NCI-H1417 treated with DMSO at 0.1 percent for 48 hours (cell line): ENCODE results near the gene SNX6.
"Not testable (repeated sequence)": the region's sequence is repeated elsewhere in the genome, so short reads cannot be mapped to it uniquely, and the experiment has no call there.

Experiments used
- DNase-seq: peaks from one replicate; lab custom pipeline; 2025; lab: John Stamatoyannopoulos, UW

The SNX6 gene

DNA sequence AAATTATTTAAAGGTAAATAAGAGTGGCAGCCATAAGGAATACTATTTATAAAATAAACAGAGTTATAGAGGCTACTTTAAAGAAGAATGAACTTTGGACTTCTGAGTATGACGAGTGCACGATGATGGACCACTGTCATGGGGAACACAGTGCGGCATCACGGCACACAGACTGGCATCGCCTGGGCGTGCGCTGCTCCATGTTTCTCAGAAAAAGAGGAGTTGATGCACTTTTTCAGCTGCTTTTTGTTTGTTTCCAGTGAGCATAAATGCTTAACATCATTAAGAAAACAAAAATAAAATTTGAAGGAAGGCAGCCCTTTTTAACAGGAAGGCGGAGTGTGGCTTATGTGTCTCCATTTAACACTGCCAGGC, 67.2 kb downstream of the SNX6 start:
- no peak for DNase-seq

DNA sequence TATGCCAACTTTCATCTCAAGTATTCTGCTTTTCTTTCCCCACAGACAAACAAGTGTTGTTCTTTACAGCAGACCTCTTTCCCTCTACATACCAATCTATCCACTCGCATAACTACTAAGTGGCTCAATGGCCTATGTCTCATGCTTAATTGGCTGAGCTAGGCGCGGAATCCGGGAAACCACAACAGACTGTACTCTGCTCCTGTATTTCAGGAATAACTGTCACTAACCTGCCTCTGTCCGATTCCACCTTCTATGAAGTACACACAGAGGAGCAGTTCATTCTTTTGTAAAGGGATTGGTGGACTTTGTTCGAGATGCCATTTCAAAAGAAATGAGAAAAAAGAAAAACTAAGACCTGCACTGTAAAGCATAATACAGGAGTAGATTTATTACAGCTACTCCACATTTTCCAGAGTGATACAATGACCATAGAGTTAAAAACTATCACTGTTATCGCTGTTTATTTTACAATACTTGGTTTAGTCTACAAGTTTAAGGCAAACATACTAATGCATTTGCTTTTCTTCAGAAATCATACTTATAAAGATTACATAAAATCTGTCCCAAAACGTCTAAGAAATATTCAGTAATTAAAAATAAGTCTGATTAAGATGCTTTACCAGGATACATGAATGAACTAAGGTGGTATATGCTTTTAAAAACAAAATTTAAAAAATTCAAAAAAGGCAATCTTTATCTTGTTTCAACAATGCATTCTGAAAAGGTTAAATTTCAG, 67.7 kb downstream of the SNX6 start:
- DNase-seq: not testable (repeated sequence)

DNA sequence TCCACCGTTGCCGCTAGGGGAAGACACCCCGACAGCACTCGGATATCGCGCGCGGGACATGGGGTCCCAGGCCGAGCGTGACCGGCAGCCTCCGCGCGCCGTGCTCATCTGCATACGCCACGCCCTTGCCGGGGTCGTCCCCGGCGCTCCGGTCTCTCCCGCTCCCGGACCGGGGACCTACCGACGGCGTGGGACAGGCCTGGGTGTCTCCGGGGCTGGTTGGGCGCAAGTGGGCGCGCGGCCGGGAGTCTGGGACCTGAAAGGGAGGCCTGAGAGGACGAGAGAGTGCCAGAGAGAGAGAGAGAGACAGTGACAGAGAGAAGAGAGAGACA, 73.5 kb downstream of the SNX6 start:
- not testable (repeated sequence) for DNase-seq

DNA sequence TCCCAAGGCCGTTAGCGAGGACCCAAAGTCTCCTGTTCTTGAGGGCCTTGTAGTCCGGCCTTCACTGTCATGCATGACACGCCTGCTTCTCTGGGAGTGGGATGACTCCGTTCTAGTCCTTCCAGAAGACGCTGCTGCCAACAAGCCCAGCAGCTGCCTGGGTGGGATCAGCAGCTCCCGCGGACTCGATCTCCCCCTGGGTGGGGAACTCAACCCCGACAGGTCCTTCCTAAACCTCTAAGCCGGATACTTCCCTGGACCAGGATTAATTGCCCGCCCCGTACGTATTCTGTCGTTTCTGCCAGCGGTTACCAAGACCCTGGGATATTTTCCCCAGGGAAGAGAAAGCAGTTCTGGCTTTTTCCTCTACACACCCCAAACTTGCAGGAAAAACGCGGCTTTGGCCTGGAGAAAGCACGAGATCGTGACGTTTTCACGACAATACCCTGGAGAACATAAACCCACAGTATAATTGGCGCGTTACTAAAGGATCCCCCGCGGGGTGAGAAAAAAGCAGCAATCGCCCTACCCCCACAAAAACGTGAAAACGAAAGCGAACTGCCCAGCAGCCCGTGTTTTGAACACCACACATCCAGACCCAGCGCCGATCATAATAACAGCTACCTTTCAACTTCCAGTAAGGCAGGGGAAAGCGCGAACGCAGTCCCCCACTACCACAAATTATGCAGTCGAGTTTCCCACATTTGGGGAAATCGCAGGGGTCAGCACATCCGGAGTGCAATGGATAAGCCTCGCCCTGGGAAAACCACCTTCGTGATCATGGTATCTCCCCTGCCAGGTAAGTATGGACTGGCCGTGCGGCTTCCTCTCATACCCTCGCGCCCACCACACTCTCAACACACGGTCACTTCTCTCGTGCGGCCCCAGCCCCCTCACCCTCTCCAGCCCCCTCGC, 74.1 kb downstream of the SNX6 start:
- not testable (repeated sequence) for DNase-seq

DNA sequence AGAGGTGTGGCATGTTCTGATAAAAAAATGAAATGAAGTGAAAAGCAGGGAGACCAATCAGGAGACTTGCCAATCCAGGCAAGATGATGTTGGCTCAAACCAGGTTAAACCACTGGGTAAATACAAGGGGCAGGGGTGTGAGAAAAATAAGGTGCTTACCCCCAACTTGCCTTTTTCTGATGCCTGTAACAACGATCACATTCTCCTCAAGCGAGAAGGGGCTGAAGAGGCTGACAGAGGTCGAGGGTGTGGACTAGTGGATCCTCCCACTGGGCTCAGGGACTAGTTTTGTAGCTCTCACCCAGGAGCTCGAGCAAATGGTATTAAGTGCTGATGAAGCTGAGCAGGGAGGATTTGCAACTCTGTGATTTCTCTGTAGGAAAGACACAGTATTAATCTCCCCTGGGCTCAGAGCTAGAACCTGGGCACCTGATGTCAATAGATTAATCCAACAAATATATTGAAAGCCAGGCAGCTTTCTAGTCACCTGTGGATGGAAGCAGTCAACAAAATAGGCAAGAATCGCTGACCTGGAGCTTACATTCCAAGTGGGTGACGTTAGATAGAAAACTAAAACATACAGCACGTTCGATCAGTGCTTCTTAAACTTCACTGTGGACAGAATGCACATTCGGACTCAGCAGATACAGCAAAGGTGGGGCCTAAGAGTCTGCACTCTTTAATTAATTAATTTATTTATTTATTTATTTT, 75.3 kb downstream of the SNX6 start:
- DNase-seq: no peak

DNA sequence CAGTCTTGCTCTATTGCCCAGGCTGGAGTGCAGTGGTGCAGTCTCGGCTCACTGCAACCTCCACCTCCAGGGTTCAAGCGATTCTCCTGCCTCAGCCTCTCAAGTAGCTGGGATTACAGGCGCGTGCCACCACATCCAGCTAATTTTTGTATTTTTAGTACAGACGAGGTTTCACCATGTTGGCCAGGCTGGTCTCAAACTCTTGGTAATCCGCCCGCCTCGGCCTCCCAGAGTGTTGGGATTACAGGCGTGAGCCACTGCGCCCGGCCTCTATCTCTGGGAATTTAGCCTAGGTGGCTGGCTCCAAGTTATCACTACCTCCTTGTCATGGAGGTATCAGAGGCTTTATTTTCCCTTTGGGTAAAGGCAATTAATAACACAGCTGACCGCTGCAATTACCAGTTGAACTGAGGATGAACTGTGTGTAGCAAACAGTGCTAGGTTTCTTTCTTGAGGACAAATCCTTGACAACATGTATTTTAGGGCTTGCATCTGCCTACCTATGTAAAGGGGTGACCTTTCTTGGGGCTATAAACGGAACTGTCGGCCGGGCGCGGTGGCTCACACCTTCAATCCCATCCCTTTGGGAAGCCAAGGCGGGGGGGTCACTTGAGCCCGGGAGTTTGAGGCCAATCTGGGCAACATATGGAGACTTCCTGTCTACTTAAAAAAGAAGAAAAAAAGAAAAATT, 80.5 kb downstream of the SNX6 start:
- not testable (repeated sequence) for DNase-seq

DNA sequence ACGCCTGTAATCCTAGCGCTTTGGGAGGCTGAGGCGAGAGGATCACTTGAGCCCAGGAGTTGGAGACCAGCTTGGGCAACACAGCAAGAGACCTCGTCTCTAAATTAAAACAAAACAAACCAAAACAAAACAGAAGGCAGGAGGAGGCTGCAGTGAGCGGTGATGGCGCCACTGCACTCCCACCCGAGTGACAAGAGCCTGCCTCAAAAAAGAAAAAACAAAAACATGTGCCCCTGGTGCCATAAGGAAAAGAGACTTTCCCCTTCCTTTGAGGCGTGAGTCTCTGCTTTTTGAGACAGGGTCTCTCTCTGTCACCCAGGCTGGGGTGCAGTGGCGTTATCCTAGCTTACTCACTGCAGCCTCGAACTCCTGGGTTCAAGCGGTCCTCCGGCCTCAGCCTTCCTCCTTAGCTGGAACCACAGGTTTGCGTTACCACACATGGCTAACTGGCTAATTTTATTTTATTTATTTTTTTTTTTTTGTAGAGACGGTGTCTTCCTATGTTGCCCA, 81.4 kb downstream of the SNX6 start:
- DNase-seq: no peak

DNA sequence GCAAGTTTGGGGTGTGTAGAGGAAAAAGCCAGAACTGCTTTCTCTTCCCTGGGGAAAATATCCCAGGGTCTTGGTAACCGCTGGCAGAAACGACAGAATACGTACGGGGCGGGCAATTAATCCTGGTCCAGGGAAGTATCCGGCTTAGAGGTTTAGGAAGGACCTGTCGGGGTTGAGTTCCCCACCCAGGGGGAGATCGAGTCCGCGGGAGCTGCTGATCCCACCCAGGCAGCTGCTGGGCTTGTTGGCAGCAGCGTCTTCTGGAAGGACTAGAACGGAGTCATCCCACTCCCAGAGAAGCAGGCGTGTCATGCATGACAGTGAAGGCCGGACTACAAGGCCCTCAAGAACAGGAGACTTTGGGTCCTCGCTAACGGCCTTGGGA, 82.8 kb downstream of the SNX6 start:
- DNase-seq: not testable (repeated sequence)

DNA sequence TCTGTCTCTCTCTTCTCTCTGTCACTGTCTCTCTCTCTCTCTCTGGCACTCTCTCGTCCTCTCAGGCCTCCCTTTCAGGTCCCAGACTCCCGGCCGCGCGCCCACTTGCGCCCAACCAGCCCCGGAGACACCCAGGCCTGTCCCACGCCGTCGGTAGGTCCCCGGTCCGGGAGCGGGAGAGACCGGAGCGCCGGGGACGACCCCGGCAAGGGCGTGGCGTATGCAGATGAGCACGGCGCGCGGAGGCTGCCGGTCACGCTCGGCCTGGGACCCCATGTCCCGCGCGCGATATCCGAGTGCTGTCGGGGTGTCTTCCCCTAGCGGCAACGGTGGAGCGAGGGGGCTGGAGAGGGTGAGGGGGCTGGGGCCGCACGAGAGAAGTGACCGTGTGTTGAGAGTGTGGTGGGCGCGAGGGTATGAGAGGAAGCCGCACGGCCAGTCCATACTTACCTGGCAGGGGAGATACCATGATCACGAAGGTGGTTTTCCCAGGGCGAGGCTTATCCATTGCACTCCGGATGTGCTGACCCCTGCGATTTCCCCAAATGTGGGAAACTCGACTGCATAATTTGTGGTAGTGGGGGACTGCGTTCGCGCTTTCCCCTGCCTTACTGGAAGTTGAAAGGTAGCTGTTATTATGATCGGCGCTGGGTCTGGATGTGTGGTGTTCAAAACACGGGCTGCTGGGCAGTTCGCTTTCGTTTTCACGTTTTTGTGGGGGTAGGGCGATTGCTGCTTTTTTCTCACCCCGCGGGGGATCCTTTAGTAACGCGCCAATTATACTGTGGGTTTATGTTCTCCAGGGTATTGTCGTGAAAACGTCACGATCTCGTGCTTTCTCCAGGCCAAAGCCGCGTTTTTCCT, 83.4 kb downstream of the SNX6 start:
- not testable (repeated sequence) for DNase-seq

DNA sequence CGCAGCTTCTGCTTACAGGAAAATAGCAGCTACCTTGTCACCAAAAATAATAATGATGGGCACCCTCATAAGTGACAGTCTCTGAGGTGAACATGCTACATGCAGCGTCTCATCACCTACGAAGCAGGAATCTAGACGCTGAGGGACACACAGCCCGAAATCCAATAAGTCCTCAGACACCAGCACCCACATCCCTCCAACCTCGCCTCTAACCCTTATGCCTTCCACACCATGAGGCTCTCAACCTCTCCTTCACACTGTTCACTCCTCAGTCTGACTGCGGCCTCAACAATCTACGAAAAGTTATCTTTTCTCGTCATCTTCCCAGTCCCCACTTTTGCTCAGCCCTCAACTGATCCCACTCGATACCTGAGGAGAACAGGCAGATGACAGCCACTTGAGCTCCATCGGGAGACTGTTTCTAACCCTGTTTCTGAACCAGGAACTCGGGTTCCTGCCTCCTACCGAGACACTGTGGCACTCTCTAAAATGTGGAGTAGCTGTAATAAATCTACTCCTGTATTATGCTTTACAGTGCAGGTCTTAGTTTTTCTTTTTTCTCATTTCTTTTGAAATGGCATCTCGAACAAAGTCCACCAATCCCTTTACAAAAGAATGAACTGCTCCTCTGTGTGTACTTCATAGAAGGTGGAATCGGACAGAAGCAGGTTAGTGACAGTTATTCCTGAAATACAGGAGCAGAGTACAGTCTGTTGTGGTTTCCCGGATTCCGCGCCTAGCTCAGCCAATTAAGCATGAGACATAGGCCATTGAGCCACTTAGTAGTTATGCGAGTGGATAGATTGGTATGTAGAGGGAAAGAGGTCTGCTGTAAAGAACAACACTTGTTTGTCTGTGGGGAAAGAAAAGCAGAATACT, 89.5 kb downstream of the SNX6 start:
- not testable (repeated sequence) for DNase-seq

DNA sequence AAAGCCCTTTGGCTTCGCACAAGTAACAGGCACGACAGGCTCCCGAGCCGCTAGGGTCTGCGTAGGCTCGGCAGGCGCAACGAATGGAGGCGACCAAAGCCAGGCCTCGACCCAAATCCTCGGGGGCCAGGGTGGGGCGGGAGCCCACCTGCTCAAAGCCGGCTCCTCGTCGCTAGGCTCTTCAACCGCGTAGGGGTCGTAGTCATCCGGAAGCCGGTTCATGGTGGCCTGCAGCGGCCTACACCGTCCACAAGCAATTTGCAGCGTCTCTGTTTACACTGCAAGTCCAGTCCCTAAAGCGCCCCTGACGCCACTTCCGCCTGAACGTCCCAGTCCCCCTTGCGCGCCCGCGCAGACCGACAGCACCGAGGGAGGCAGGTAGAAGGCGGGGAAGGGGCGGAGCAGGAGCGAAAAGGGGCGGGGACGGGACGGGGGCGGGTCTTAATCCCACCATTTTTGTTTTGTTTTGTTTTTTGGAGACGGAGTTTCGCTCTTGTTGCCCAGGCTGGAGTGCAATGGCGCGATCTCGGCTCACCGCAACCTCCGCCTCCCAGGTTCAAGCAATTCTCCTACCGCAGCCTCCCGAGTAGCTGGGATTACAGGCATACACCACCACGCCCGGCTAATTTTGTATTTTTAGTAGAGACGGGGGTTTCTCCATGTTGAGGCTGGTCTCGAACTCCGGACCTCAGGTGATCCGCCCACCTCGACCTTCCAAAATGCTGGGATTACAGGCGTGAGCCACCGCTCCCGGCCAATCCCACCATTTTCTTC, 90.4 kb downstream of the SNX6 start, which contains the start of gene EAPP:
EAPP (minus strand) TSS at position 295 of the 774 bp plus-strand sequence; CDS start at position 222, 73 bp downstream.
- no peak for DNase-seq

DNA sequence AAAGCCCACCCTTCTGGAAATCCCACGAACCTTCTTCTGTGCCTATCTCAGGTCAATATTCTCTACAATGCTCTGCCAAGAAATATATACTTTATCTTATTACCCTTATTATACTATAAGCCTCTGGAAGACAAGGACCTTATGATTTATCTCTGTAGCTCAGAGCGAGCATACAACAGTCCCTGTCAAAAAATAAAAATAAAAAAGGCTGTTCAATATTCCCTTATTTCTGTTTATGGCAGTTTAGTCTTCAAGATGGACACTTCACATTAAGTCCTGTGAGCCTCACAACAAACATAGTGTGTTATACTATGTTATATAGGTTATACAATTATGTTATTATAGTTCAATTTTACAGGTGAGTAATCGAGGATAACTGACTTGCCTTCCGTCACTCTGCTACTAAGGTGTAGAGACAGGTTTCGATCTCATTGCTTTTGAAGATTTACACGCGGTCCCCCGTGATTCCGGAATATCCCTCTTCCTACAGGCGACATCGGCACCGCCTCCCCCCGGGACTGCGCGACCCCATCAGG, 91.0 kb downstream of the SNX6 start:
- no peak for DNase-seq

DNA sequence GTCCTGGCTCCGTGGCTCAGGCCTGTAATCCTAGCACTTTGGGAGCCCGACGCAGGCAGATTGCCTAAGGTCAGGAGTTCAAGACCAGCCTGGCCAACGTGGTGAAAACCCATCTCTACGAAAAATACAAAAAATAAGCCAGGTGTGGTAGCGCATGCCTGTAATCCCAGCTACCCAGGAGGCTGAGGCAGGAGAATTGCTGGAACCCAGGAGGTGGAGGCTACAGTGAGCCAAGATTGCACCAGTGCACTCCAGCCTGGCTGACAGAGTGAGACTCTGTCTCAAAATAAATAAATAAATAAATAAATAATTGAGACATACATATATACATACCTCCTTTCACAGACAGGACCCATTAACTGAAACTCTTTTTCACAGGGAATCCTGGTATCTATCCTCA, 91.9 kb downstream of the SNX6 start:
- DNase-seq: not testable (repeated sequence)

DNA sequence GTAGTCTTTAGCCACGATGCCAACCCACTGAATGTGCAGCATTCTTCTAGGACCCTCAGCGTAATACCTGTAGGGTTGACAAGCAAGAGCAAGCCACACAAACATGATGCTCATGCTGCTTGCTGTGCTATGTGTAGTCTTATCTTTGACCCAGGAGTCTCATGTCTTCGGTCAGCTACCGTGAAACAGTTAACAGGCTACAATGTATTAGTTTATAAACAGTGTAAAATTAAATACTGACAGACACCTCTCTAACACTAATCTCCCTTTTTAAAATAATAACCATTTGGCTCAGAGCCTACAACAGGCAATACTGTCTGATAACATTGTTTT, 92.3 kb downstream of the SNX6 start:
- DNase-seq: no peak

DNA sequence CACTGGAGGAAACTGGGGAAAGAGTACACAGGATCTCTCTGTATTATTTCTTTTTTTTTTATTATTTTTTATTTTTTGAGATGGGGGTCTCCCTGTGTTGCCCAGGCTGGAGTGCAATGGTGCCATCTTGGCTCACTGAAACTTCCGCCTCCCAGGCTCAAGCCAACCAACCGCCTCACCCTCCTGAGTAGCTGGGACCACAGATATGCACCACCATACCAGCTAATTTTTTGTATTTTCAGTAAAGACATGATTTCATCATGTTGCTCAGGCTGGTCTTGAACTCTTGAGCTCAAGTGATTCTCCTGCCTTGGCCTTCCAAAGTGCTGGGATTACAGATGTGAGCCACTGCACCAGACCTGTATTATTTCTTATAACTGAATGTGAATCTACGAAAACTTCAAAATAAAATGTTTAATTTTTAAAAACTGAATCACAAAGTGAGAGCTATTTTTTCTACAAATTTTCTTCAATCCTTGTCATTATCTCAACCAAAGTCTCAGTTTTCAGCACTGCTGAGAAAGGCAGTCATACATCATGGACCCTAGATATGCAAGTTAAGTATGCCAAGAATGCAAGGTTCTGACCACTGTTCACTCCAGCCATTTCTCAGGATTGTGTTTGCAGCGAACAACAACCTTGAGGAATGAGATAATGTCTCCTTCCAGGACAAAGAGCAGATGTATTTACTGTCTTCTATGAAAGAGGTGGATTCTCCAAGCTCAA, 92.8 kb downstream of the SNX6 start:
- DNase-seq: no peak

DNA sequence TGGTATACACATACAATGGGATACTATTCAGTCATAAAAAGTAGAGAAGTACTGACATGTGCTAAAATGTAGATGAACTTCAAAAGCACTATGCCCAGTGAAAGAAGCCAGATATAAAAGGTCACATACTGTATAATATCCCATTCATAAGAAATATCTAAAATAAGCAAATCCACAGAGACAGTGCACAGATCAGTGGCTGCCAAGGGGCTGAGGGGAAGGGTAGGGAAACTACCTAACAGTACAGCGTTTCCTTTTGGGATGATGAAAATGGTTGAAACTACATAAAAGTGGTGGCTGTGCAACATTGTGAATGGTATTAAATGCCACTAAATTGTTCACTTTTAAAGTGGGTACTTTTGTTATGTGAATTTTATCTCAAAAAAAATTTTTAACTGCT, 102.4 kb downstream of the SNX6 start:
- DNase-seq: no peak

DNA sequence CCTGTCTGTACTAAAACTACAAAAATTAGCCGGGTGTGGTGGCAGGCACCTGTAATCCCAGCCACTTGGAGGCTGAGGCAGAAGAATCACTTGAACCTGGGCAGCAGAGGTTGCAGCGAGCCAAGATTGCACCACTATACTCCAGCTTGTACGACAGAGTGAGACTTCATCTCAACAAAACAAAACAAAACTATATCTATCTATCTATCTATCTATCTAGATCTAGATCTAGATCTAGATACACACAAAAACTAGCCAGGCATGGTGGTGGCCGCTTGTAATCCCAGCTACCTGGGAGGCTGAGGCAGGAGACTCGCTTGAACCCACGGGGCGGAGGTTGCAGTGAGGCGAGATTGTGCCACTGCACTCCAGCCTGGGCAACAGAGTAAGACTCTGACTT, 105.7 kb downstream of the SNX6 start:
- not testable (repeated sequence) for DNase-seq

DNA sequence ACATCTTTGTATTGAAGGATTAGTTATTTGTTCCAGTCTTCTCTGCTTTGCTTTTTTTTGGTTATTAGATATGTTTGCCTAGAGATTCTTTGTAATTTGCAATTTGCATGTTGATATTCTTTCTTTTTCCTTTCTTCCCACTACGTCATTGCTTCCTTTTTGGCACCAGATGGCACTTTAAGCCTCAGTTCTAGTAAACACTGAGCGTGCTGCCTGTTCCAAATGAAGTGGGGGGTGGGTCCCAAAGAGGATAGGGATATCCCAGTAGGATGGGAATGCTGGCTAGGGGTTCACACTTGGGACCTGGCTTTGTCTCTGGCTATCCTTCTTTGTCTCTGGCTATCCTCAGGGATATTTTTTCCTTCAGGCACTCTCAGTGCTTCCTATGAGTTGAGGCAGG, 107.5 kb downstream of the SNX6 start:
- DNase-seq: no peak
